BJ (cell line): ENCODE data around the gene KIAA1586. TPM values are rescaled to one million over a fixed set of nuclear protein-coding genes. Genes with fewer than 3 reads are reported as not detected.

Source experiments
- CTCF ChIA-PET: fragments of 350-600 bp; formaldehyde crosslinking; extraction: SDS; loops from one replicate; lab custom pipeline; 2021; ENCODE audit warnings: antibody characterized with exemption, inconsistent platforms; lab: Yijun Ruan, JAX
- POLR2A ChIA-PET: fragments of 300-600 bp; sonication (Branson Sonifier 250); formaldehyde crosslinking; extraction: SDS; loops from one replicate; lab custom pipeline; 2021; ENCODE audit warnings: antibody characterized with exemption; lab: Charles Lee
- DNase-seq: peaks from one replicate; pipeline ENCODE4 v3.0.0-alpha.2; 2011; ENCODE audit warnings: low read depth
- H3K27me3 ChIP-seq: 2 replicates; pipeline ENCODE4 v1.6.0; 2011; ENCODE audit warnings: low read length; ENCODE audit not compliant: control insufficient read depth, insufficient read depth
- H3K36me3 ChIP-seq: 2 replicates; pipeline ENCODE4 v1.5.1; 2011; ENCODE audit warnings: low read length; ENCODE audit not compliant: control insufficient read depth, insufficient read depth
- H3K4me3 ChIP-seq: 2 replicates; pipeline ENCODE4 v1.5.1; 2011; ENCODE audit warnings: low read depth, mild to moderate bottlenecking, control low read depth, low read length
- CTCF ChIP-seq: IDR thresholded peaks from 2 replicates; pipeline ENCODE4 v1.5.1; 2011; ENCODE audit warnings: low read depth, mild to moderate bottlenecking, control low read depth, inconsistent platforms, low read length, moderate library complexity; ENCODE audit not compliant: insufficient read depth
- polyA plus RNA-seq: library from polyadenylated mRNA; depleted of rRNA; stranded (reverse); fragments of >200 nt; gene quantifications from 2 replicates; pipeline ENCODE4 v1.2.3, GENCODE V29; 2011

Gene KIAA1586
- polyA plus RNA-seq, 1 experiment, result 2.3 TPM

DNA sequence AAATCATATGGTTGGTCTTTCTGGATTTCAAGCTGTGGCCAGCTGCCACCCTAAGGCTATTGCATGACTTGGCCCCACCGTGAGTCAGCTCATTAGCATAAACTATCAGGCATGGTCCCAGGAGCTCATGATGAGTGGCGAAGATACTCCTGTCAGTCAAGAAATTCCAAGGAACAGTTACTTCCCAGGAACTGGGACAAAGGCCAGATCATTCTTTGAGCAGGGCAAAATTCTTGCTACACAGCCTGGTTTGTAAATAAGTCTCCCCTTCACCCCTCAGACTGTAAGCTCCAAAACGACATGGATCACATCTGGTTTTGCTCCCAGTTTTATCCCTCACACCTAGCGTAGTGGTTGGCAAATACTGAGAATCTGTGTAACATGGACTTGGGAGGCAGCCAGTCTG, 33.0 kb upstream of the KIAA1586 start:
- TF ChIP-seq CTCF, result no peak
- Histone ChIP-seq H3K4me3 (no peak overlapping the region), H3K36me3 (no peaks in the 10 kb centered on the region), H3K27me3 (no peaks in the 10 kb centered on the region)
- DNase-seq, result peak; percentile 51
- ChIA-PET POLR2A (no interaction called here), CTCF (interaction anchor here (0.7 to 1.9 kb wide), 4 partner anchors 109 to 322 kb away, joined by 3 to 6 read pairs (median 3); no protein-coding TSS in a partner anchor)

- H3K4me3 ChIP-seq, result no peak overlapping the region
- no peak for TF ChIP-seq CTCF
- H3K36me3 ChIP-seq, result no peaks in the 10 kb centered on the region
- H3K27me3 ChIP-seq, result no peaks in the 10 kb centered on the region
- ChIA-PET CTCF (interaction anchor here (5.7 kb wide), 1 partner anchor 114 kb away, joined by 71 read pairs; no protein-coding TSS in a partner anchor), POLR2A (no interaction called here)
- no peak for DNase-seq
Observed at GRCh38 chr6:57017069-57017468, 29.4 kb upstream of the KIAA1586 start.

- Histone ChIP-seq H3K4me3 (no peak overlapping the region), H3K36me3 (no peaks in the 10 kb centered on the region), H3K27me3 (no peaks in the 10 kb centered on the region)
- ChIA-PET POLR2A (no interaction called here), CTCF (interaction anchor here (0.6 to 5.7 kb wide), 3 partner anchors 14 to 115 kb away, joined by 3 to 71 read pairs (median 12); partner anchors contain the start of gene BEND6)
- DNase-seq, result no peak
- TF ChIP-seq CTCF, result no peak
Observed at GRCh38 chr6:57017841-57018240, 28.7 kb upstream of the KIAA1586 start.

DNA sequence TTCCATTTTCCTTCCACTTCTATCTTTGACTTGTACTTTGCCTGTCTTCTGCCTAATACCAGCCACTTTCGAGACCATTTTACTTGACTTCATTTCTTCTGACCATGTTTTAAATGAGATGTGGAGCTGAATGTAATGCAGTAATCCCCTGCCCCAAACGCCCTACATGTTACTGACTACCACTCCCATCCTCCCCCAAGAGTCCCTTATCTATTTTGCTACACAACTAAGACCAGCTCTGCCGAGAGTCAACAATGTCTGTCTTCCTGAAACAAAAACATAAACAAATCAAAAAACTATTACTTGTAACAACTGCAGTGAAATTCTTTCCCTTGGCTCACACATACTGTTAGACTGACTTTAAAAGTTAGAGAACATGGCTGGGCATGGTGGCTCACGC, 27.1 kb upstream of the KIAA1586 start:
- ChIA-PET CTCF (interaction anchor here (1.0 to 5.7 kb wide), 4 partner anchors 12 to 297 kb away, joined by 3 to 71 read pairs (median 10); partner anchors contain the start of genes BEND6 and PRIM2), POLR2A (no interaction called here)
- no peak for TF ChIP-seq CTCF
- Histone ChIP-seq H3K4me3 (no peak overlapping the region), H3K27me3 (no peaks in the 10 kb centered on the region), H3K36me3 (no peaks in the 10 kb centered on the region)
- DNase-seq, result no peak

DNA sequence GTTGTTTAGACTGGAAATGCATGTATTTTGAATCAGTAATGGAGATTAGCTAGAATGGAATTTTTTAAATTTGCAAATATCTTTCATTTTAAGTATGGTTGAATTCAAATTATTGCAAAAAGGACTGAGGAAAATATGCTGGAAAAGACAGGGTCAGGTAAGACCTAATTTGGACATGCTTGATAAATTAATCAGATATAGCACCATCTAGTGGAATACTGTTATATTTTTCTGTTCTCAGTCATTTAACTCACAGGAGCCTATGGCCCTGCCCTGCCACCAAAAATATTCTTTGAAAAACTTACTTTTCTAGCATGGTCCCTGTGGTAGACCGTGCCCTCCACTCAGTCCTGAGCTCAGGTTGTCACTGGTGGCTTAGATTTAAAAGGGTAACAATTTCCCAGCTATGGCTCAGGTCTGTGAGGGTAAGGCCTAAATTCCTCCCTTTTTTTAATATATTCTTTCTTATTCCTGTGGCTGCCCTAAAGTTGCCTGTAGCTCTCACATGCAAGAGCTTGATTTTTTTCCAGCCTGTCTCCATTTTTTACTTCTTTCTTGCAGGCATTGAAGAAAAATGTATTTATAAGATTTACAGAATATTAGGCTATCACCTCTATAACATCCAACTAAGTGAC, 25.3 kb upstream of the KIAA1586 start:
- no peak overlapping the region for H3K4me3 ChIP-seq
- no peaks in the 10 kb centered on the region for H3K36me3 ChIP-seq
- peak; percentile 19 for DNase-seq
- H3K27me3 ChIP-seq, result no peaks in the 10 kb centered on the region
- POLR2A ChIA-PET, result no interaction called here
- TF ChIP-seq CTCF, result peak; percentile 43
- CTCF ChIA-PET, result interaction anchor here (0.7 to 5.7 kb wide), 22 partner anchors 10 to 295 kb away, joined by 3 to 71 read pairs (median 4); partner anchors contain the start of genes BEND6, KIAA1586 and PRIM2
